Measurements from ENCODE around the gene FOXO3.

DNA sequence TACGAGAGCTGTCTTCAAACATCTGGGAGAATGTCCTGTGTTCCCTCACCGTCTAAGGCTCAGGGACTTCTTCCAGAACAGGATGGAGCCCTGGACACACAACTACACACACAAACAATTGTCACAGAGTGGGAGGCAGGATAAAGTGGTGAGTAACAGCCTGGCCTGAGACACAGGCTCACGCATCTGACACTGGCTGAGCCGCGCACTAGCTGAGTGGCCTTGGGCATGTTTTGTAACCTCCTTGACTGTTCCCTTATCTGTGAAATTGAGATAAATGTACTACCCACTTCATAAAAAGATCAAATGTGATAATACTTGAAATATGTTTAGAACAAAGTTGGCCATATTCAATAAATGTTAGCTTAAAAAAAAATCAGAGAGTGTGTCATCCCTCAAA, 155.1 kb downstream of the FOXO3 start:
- TF ChIP-seq, protein P1, sequence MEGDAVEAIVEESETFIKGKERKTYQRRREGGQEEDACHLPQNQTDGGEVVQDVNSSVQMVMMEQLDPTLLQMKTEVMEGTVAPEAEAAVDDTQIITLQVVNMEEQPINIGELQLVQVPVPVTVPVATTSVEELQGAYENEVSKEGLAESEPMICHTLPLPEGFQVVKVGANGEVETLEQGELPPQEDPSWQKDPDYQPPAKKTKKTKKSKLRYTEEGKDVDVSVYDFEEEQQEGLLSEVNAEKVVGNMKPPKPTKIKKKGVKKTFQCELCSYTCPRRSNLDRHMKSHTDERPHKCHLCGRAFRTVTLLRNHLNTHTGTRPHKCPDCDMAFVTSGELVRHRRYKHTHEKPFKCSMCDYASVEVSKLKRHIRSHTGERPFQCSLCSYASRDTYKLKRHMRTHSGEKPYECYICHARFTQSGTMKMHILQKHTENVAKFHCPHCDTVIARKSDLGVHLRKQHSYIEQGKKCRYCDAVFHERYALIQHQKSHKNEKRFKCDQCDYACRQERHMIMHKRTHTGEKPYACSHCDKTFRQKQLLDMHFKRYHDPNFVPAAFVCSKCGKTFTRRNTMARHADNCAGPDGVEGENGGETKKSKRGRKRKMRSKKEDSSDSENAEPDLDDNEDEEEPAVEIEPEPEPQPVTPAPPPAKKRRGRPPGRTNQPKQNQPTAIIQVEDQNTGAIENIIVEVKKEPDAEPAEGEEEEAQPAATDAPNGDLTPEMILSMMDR (IDR thresholded peaks at IDR 0.05; ENCODE audit: low read depth, low read length, poor library complexity, severe bottlenecking): no peak
- no peak for TF ChIP-seq EZH2phosphoT487 (IDR thresholded peaks at IDR 0.05; ENCODE audit: borderline replicate concordance, low read length)

All from DOHH2 (cell line).